Anterior cingulate cortex (tissue), 58 donors: ENCODE data around the gene ALKBH7.
A peak's percentile ranks its signal among the peaks of the same experiment; 100 is the strongest.

ENCODE experiments used
- DNase-seq, 58 donors: peaks; one replicate each; lab custom pipeline; 2025; lab: John Stamatoyannopoulos, UW

Gene ALKBH7

GRCh38 chr19:6362351-6362801 lies 10.2 kb upstream of the ALKBH7 start:
- DNase-seq, result no peak

DNA sequence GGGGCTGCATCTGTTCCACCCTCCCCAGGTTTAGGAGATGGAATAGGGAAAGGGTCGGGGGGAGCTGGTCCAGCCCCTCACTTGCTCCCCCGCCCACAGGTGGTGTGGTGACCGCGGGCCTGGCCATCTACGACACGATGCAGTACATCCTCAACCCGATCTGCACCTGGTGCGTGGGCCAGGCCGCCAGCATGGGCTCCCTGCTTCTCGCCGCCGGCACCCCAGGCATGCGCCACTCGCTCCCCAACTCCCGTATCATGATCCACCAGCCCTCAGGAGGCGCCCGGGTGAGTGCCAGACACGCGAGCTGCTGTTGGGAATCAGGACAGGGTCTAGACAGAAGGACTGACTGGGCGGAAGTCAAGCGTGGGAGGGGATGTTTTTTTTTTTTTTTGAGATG lies 8.2 kb upstream of the ALKBH7 start:
- DNase-seq, result no peak

DNA sequence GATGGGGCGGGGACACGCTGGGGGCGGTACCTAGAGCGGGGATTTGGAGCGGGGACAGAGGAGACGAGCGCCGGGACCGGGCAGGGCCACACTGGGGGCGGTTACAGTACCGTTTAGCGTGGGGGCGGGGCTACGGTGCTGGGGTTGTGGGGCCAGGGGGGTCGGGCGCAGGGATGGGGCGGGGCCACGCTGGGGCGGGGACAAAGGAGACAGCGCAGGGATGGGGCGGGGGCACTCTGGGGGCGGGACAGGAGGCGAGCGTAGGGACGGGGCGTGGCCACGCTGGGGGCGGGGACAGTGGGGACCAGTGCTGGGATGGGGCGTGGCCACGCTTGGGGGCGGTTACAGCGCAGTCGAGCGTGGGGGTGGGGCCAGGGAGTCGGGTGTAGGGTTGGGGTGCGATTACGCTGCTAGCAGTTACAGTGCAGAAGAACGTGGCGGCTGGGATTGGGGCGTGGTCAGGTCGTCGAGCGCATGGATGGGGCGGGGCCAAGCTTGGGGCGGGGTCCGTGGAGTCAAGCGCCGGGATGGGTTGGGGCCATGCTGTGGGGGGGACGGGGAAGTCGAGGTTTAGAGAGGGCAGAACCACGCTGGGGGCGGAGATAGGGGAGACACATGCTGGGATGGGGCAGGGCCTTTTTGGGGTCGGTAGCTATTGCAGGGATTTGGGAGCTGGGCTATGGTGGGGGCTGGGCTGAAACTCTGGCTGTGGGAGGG lies 660 bp downstream of the ALKBH7 start:
- peak; percentile 72 to 99 (median 96) for DNase-seq

- DNase-seq, result peak in 1 of 58 donors; percentile 35
These were observed 1.2 kb downstream of the ALKBH7 start for GRCh38 chr19:6373813-6374108.

DNA sequence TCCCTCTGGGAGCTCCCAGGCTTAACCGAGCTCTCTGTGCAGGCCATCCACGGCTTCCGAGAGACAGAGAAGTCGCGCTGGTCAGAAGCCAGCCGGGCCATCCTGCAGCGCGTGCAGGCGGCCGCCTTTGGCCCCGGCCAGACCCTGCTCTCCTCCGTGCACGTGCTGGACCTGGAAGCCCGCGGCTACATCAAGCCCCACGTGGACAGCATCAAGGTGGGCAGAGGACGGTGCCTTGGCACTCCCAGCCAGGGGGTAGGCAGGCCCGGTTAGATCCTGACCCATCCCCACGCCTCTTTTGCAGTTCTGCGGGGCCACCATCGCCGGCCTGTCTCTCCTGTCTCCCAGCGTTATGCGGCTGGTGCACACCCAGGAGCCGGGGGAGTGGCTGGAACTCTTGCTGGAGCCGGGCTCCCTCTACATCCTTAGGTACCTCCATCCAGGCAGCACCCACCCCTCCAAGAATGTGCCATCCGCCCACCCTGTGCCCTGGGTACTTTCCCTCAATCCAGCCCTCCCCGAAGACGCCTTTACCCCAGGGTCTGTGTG lies 1.6 kb downstream of the ALKBH7 start:
- DNase-seq, result peak in 1 of 58 donors; percentile 16

DNA sequence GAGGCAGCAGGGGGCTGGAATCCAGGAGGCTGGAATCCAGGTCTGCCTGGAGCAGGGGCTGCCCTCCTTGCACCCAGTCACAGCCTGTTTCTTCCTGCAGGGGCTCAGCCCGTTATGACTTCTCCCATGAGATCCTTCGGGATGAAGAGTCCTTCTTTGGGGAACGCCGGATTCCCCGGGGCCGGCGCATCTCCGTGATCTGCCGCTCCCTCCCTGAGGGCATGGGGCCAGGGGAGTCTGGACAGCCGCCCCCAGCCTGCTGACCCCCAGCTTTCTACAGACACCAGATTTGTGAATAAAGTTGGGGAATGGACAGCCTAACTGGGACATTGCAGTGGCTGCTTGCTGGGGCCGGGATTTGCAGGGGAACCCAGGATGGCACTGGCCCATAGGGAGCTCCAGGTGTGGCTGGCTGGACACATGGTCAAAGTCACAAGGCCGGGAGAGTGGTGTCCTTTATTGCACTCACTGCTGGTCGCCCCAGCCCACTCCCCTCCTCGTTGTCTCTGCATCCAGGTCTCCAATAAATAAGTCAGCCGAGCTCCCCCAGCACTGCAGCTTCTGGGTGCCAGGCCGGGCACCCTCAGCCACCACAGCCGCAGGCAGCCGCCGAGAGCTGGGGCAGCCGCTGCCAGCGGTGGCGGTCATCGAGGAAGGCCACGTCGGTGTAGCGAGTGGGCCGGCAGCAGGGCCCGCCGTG lies 2.3 kb downstream of the ALKBH7 start:
- no peak for DNase-seq

GRCh38 chr19:6375411-6376010 lies 2.9 kb downstream of the ALKBH7 start, which contains the start of gene PSPN:
Gene PSPN, minus strand, starts transcription at chr19:6375933. Its CDS starts 84 bp downstream, at chr19:6375849.
- no peak for DNase-seq

GRCh38 chr19:6376512-6377190 lies 4.1 kb downstream of the ALKBH7 start:
- no peak for DNase-seq

GRCh38 chr19:6378041-6378440 lies 5.4 kb downstream of the ALKBH7 start:
- DNase-seq, result no peak

DNA sequence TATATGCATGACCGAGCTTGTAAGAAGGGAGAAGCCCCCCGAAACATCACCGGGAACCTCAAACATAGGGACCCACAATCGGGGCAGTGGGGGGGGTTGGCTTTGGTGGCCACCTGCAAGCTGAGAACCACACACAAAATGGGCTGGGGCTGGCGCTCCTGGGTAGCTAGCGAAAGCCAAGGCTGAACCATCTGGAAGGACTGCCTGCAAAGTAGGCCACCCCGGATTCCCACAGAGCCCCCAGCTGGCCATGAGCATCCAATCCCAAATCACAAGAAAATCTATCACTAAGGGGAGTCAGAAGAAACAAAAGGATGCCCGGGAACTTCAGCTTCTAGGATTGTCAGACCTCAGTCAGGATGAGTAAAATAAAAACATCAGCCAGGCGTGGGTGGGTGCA lies 5.9 kb downstream of the ALKBH7 start:
- DNase-seq, result peak in 6 of 58 donors; percentile 4 to 40 (median 16)

DNA sequence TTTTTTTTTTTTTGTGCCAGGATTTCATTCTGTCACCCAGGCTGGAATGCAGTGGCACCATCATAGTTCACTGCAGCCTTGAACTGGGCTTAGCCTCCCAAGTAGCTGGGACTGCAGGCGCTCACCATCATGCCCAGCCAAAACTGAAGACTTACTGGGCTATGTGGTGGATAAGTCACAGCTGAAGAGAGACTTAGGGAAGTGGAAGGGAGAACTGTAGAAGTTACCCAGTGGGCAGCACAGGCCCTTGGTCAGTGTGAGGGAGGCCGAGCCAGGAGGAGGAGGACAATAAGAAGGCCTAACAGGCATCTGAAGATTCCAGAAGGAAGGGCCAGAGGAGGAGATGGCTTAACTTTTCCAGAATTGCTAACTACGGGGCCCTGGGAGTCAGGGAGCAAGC lies 7.2 kb downstream of the ALKBH7 start:
- no peak for DNase-seq

DNA sequence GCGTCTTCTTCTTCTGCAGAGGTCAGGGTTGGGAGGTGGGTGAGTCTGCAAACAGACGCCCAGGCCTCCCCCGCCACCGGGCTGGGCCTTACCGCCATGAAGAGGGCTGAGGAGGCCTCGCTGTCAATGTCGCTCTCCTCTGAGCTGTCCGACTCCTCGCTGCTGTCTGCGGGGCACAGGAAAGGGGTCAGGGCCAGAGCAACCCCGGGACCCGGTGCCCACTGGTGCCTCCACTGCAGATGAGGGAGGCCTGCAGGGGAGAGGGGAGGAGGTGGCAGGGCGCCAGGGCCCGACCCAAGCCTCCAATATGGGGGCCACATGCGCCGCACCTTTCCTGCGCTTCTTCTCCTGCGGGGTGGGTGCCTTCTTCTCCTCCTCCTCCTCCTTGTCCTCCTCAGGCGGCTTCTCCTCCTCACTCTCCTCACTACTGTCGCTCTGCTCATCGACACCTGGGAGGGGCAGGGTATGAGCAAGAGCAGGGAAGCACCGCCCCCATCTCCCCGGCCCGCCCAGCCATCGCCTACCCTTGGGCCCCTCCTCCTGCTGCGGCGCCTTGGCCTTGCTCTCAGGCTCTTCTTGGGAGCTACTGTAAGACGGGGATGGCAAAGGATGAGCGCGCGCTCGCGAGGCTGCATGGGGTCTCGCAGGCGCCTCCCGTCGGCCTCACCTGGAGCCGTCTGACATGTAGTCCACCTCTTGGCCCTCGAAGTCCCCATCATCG lies 8.6 kb downstream of the ALKBH7 start:
- DNase-seq, result peak in 1 of 58 donors; percentile 37

DNA sequence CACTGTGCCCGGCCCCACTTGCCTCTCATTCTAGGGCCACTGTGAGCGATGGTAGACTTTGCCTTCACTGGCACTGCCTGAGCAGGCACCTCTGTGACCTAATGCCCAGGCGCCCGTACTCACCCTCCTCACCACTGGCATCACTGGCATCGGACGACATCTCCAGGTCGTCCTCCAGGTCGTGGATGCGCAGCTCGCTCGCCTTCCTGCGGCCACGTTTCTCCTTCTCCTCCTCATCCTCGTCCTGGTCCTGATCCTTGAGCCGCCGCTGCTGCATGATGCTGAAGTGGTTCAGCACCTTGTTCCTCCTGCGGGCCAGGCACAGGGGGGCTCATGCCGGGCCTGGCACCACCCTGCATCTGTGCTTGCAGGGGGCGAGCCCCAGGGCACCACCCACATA lies 10.6 kb downstream of the ALKBH7 start:
- DNase-seq, result no peak

DNA sequence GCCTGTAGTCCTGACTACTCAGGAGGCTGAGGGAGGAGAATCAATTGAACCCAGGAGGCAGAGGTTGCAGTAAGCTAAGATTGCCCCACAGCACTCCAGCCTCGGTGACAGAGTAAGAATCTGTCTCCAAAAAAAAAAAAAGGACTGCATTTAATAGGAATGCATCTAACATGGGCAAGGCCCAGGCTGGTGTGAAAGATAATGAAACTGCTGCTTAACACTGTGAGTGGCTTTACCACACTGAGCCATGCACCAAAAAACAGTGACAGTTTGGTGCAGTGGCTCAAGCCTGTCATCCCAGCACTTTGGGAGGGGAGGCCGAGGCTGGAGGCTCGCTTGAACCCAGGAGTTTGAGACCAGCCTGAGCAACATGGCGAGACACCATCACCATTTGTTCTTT lies 11.8 kb downstream of the ALKBH7 start:
- DNase-seq, result no peak

GRCh38 chr19:6387372-6387771 lies 14.8 kb downstream of the ALKBH7 start:
- no peak for DNase-seq

DNA sequence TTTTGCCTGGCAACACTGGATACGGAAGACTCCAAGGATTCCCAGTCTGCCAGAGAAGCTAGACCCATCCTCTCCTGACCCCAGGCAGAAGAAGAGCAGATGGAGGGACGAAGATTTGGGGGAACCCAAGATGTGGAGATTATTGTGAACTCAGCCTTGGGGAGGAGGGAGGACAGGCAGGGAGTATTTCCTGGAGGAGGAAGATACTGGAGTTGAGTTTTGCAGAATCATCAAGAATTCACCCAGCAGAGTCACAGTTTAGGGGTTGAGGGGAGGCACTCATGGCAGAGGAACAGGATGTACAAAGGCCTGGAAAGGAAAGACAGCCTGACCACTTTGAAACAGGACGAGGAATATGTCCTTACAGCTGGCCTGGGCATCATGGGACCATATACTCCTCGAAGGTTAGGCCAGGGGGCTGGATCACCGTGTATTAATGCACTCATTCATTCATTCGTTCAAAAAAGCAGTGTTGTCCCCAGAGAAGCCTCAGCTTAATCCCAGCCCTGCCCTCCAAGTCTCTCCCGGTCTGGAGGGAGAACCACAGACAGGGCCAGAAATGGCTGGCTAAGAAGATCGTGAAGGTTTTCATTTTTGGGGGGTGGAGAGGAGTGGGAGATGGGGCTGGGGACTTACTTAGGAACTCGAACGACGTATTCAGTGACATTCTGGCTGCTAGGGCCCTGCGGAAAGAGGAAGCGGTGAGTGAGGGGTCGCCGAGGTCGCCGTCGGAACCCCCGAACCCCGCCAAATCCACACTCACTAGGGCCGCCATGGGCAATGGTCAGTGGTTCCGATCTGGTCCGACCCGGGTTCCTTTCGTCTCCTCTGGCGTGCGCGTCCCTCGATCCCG lies 19.9 kb downstream of the ALKBH7 start:
- DNase-seq, result peak in 1 of 58 donors; percentile 55

- DNase-seq, result peak; percentile 70 to 98 (median 94)
These were observed 20.7 kb downstream of the ALKBH7 start, which contains the start of gene GTF2F1 for GRCh38 chr19:6393074-6393982. Gene GTF2F1, minus strand, starts transcription at chr19:6393164. Its CDS starts 169 bp downstream, at chr19:6392995.

- peak in 1 of 58 donors; percentile 71 for DNase-seq
These were observed 21.4 kb downstream of the ALKBH7 start for GRCh38 chr19:6393983-6394412.
